ENCODE measurements around the gene RNF157. TPM values are rescaled to one million over a fixed set of nuclear protein-coding genes. Genes with fewer than 3 reads are reported as not detected.

RNF157 gene
- total and polyA plus RNA-seq, 2 of the 13 experiments (the other 11 are each of a cell fraction or from before 2014, with no cell fraction given): 0.44 to 1.5 TPM

DNA sequence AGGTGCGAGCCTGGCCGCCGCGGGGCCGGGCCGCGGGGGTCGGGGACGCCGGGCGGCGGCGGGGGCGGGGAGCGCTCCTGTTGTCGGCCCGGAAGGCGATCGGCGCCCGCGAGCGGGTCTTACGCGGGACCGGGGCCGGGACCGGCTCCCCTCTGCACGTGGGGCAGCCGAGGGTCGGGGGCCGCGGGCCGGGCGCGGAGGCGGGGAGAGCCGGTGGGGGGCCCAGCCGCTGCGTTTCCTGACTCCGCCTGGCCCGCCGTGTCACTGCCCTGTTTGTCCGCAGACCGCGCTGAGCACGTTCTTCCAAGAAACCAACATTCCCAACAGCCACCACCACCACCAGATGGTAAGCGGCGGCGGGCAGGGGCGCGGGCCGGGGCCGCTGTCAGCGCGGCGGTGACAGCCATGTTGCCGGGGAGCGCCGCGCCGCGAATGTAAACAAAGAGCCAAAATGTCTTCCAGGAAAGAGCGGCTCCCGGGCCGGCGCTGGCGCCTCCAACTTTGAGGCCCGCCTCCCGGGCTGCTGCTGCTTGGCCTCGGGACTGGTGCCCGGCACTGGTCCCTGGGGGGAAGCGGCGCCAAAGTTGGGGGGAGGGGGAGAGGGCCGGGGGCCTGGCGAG, 25.4 kb upstream of the RNF157 start (continued):
- TF ChIP-seq MIXL1 (CRISPR knock-in tag; IDR thresholded peaks at IDR 0.05): no peak
- TF ChIP-seq BCLAF1 (IDR thresholded peaks at IDR 0.05): no peak
- TF ChIP-seq ZMYM4 (CRISPR knock-in tag; IDR thresholded peaks at IDR 0.05): no peak
- TF ChIP-seq TEAD2 (CRISPR knock-in tag; IDR thresholded peaks at IDR 0.05): no peak
- peak; percentile 60 for TF ChIP-seq SPEN (CRISPR knock-in tag; IDR thresholded peaks at IDR 0.05; ENCODE audit: low read depth)
- TF ChIP-seq STAT6 (CRISPR knock-in tag; IDR thresholded peaks at IDR 0.05; ENCODE audit: borderline replicate concordance): no peak
- TF ChIP-seq ERF (CRISPR knock-in tag; IDR thresholded peaks at IDR 0.05): no peak
- TF ChIP-seq PHF8 (CRISPR knock-in tag; IDR thresholded peaks at IDR 0.05): peak; percentile 54; the same call in 1 of the 2 replicates
- no peak for TF ChIP-seq PRDM4 (CRISPR knock-in tag; IDR thresholded peaks at IDR 0.05; ENCODE audit: borderline replicate concordance)
- TF ChIP-seq ZSCAN5A (CRISPR knock-in tag; IDR thresholded peaks at IDR 0.05; ENCODE audit: borderline replicate concordance): no peak
- TF ChIP-seq ZSCAN29 (CRISPR knock-in tag; conservative IDR thresholded peaks at IDR 0.05): no peak
- TF ChIP-seq, protein P1, sequence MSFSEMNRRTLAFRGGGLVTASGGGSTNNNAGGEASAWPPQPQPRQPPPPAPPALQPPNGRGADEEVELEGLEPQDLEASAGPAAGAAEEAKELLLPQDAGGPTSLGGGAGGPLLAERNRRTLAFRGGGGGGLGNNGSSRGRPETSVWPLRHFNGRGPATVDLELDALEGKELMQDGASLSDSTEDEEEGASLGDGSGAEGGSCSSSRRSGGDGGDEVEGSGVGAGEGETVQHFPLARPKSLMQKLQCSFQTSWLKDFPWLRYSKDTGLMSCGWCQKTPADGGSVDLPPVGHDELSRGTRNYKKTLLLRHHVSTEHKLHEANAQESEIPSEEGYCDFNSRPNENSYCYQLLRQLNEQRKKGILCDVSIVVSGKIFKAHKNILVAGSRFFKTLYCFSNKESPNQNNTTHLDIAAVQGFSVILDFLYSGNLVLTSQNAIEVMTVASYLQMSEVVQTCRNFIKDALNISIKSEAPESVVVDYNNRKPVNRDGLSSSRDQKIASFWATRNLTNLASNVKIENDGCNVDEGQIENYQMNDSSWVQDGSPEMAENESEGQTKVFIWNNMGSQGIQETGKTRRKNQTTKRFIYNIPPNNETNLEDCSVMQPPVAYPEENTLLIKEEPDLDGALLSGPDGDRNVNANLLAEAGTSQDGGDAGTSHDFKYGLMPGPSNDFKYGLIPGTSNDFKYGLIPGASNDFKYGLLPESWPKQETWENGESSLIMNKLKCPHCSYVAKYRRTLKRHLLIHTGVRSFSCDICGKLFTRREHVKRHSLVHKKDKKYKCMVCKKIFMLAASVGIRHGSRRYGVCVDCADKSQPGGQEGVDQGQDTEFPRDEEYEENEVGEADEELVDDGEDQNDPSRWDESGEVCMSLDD (CRISPR knock-in tag; IDR thresholded peaks at IDR 0.05; ENCODE audit: borderline replicate concordance): no peak
- no peak for TF ChIP-seq ZNF674 (CRISPR knock-in tag; IDR thresholded peaks at IDR 0.05; ENCODE audit: low read depth)
- no peak for TF ChIP-seq FOXA1 (IDR thresholded peaks at IDR 0.05)
- peak; percentile 97 for TF ChIP-seq FOXA1 (CRISPR knock-in tag; IDR thresholded peaks at IDR 0.05)
- TF ChIP-seq, protein P2, sequence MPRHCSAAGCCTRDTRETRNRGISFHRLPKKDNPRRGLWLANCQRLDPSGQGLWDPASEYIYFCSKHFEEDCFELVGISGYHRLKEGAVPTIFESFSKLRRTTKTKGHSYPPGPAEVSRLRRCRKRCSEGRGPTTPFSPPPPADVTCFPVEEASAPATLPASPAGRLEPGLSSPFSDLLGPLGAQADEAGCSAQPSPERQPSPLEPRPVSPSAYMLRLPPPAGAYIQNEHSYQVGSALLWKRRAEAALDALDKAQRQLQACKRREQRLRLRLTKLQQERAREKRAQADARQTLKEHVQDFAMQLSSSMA (CRISPR knock-in tag; IDR thresholded peaks at IDR 0.05): no peak
- no peak for TF ChIP-seq GATAD1 (CRISPR knock-in tag; IDR thresholded peaks at IDR 0.05)
